ENCODE results near the gene RAB33A.

Gene RAB33A

GRCh38 chrX:130179579-130180215, 7.9 kb downstream of the RAB33A start:
- TF ChIP-seq SIN3A (IDR thresholded peaks at IDR 0.05; ENCODE audit: borderline replicate concordance, insufficient read depth, low read length): no peak
- no peak for TF ChIP-seq TAF1 (IDR thresholded peaks at IDR 0.05; ENCODE audit: borderline replicate concordance, insufficient read depth, low read length)
- no peak for TF ChIP-seq FOXP2 (optimal IDR thresholded peaks at IDR 0.05; ENCODE audit: borderline replicate concordance, extremely low read depth, extremely low read length, insufficient read depth)
- no peak for TF ChIP-seq POLR2AphosphoS5 (IDR thresholded peaks at IDR 0.05; ENCODE audit: low read depth, low read length)
- TF ChIP-seq REST (IDR thresholded peaks at IDR 0.05; ENCODE audit: insufficient read depth in 1 of 2, low read depth in 2 of 2, low read length in 2 of 2): no peak

GRCh38 chrX:130184168-130184567, 12.4 kb downstream of the RAB33A start:
- no peak for TF ChIP-seq REST (IDR thresholded peaks at IDR 0.05; ENCODE audit: insufficient read depth in 1 of 2, low read depth in 2 of 2, low read length in 2 of 2)
- TF ChIP-seq TAF1 (IDR thresholded peaks at IDR 0.05; ENCODE audit: borderline replicate concordance, insufficient read depth, low read length): no peak
- TF ChIP-seq SIN3A (IDR thresholded peaks at IDR 0.05; ENCODE audit: borderline replicate concordance, insufficient read depth, low read length): no peak
- no peak for TF ChIP-seq POLR2AphosphoS5 (IDR thresholded peaks at IDR 0.05; ENCODE audit: low read depth, low read length)
- TF ChIP-seq FOXP2 (optimal IDR thresholded peaks at IDR 0.05; ENCODE audit: borderline replicate concordance, extremely low read depth, extremely low read length, insufficient read depth): no peak

GRCh38 chrX:130184857-130185256, 13.1 kb downstream of the RAB33A start:
- TF ChIP-seq REST (IDR thresholded peaks at IDR 0.05; ENCODE audit: insufficient read depth in 1 of 2, low read depth in 2 of 2, low read length in 2 of 2) (no peak), TAF1 (IDR thresholded peaks at IDR 0.05; ENCODE audit: borderline replicate concordance, insufficient read depth, low read length) (no peak), FOXP2 (optimal IDR thresholded peaks at IDR 0.05; ENCODE audit: borderline replicate concordance, extremely low read depth, extremely low read length, insufficient read depth) (no peak), POLR2AphosphoS5 (IDR thresholded peaks at IDR 0.05; ENCODE audit: low read depth, low read length) (no peak), SIN3A (IDR thresholded peaks at IDR 0.05; ENCODE audit: borderline replicate concordance, insufficient read depth, low read length) (no peak)

- TF ChIP-seq FOXP2 (optimal IDR thresholded peaks at IDR 0.05; ENCODE audit: borderline replicate concordance, extremely low read depth, extremely low read length, insufficient read depth) (no peak), REST (IDR thresholded peaks at IDR 0.05; ENCODE audit: insufficient read depth in 1 of 2, low read depth in 2 of 2, low read length in 2 of 2) (no peak), POLR2AphosphoS5 (IDR thresholded peaks at IDR 0.05; ENCODE audit: low read depth, low read length) (no peak), TAF1 (IDR thresholded peaks at IDR 0.05; ENCODE audit: borderline replicate concordance, insufficient read depth, low read length) (no peak), SIN3A (IDR thresholded peaks at IDR 0.05; ENCODE audit: borderline replicate concordance, insufficient read depth, low read length) (no peak)
Observed at GRCh38 chrX:130186651-130187050, 14.9 kb downstream of the RAB33A start.
